WTC11 (cell line): ENCODE measurements around the gene SLC8A2.

ENCODE experiments used
- AFF4 ChIP-seq: sonication (generic); formaldehyde crosslinking; IDR thresholded peaks from 2 replicates; pipeline ENCODE4 v1.8.1; 2023; ENCODE audit warnings: mild to moderate bottlenecking, missing genetic modification reagents, borderline replicate concordance
- CREB1 ChIP-seq: sonication (generic); formaldehyde crosslinking; IDR thresholded peaks from 2 replicates; pipeline ENCODE4 v1.8.0; 2023; ENCODE audit warnings: mild to moderate bottlenecking, missing genetic modification reagents
- HMGXB4 ChIP-seq: sonication (generic); formaldehyde crosslinking; IDR thresholded peaks from 2 replicates; pipeline ENCODE4 v1.8.1; 2023; ENCODE audit warnings: mild to moderate bottlenecking, moderate library complexity, missing genetic modification reagents
- MYBL2 ChIP-seq: sonication (generic); formaldehyde crosslinking; IDR thresholded peaks from 2 replicates; pipeline ENCODE4 v1.8.1; 2023; ENCODE audit warnings: mild to moderate bottlenecking, moderate library complexity, missing genetic modification reagents
- NR2C2 ChIP-seq: sonication (generic); formaldehyde crosslinking; IDR thresholded peaks from 2 replicates; pipeline ENCODE4 v1.8.0; 2022; ENCODE audit warnings: mild to moderate bottlenecking, missing genetic modification reagents
- USF2 ChIP-seq: sonication (generic); formaldehyde crosslinking; IDR thresholded peaks from 2 replicates; pipeline ENCODE4 v1.8.1; 2023; ENCODE audit warnings: mild to moderate bottlenecking, missing genetic modification reagents, moderate library complexity
- ZBTB21 ChIP-seq: sonication (generic); formaldehyde crosslinking; IDR thresholded peaks from 2 replicates; pipeline ENCODE4 v1.8.1; 2023; ENCODE audit warnings: mild to moderate bottlenecking, missing genetic modification reagents, borderline replicate concordance
- ZNF232 ChIP-seq: sonication (generic); formaldehyde crosslinking; IDR thresholded peaks from 2 replicates; pipeline ENCODE4 v1.8.0; 2022; ENCODE audit warnings: mild to moderate bottlenecking, missing genetic modification reagents
- TF ChIP-seq, protein P1 (sequence below): fragments of 200-600 bp; IDR thresholded peaks from 2 replicates; pipeline ENCODE4 v1.8.0; 2022; ENCODE audit warnings: antibody characterized with exemption
- TF ChIP-seq, protein P2 (sequence below): sonication (generic); formaldehyde crosslinking; IDR thresholded peaks from 2 replicates; pipeline ENCODE4 v1.8.0; 2023; ENCODE audit warnings: mild to moderate bottlenecking, missing genetic modification reagents

GRCh38 chr19:47461876-47462275 lies 9.8 kb downstream of the SLC8A2 start:
- TF ChIP-seq, protein P1, sequence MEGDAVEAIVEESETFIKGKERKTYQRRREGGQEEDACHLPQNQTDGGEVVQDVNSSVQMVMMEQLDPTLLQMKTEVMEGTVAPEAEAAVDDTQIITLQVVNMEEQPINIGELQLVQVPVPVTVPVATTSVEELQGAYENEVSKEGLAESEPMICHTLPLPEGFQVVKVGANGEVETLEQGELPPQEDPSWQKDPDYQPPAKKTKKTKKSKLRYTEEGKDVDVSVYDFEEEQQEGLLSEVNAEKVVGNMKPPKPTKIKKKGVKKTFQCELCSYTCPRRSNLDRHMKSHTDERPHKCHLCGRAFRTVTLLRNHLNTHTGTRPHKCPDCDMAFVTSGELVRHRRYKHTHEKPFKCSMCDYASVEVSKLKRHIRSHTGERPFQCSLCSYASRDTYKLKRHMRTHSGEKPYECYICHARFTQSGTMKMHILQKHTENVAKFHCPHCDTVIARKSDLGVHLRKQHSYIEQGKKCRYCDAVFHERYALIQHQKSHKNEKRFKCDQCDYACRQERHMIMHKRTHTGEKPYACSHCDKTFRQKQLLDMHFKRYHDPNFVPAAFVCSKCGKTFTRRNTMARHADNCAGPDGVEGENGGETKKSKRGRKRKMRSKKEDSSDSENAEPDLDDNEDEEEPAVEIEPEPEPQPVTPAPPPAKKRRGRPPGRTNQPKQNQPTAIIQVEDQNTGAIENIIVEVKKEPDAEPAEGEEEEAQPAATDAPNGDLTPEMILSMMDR = no peak
- TF ChIP-seq HMGXB4 = no peak
- no peak for TF ChIP-seq ZNF232 (CRISPR knock-in tag)
- no peak for TF ChIP-seq USF2
- no peak for TF ChIP-seq AFF4 (CRISPR knock-in tag)
- no peak for TF ChIP-seq CREB1 (CRISPR knock-in tag)
- TF ChIP-seq ZBTB21 (CRISPR knock-in tag) = no peak
- TF ChIP-seq NR2C2 (CRISPR knock-in tag) = no peak
- TF ChIP-seq MYBL2 (CRISPR knock-in tag) = no peak
- TF ChIP-seq, protein P2, sequence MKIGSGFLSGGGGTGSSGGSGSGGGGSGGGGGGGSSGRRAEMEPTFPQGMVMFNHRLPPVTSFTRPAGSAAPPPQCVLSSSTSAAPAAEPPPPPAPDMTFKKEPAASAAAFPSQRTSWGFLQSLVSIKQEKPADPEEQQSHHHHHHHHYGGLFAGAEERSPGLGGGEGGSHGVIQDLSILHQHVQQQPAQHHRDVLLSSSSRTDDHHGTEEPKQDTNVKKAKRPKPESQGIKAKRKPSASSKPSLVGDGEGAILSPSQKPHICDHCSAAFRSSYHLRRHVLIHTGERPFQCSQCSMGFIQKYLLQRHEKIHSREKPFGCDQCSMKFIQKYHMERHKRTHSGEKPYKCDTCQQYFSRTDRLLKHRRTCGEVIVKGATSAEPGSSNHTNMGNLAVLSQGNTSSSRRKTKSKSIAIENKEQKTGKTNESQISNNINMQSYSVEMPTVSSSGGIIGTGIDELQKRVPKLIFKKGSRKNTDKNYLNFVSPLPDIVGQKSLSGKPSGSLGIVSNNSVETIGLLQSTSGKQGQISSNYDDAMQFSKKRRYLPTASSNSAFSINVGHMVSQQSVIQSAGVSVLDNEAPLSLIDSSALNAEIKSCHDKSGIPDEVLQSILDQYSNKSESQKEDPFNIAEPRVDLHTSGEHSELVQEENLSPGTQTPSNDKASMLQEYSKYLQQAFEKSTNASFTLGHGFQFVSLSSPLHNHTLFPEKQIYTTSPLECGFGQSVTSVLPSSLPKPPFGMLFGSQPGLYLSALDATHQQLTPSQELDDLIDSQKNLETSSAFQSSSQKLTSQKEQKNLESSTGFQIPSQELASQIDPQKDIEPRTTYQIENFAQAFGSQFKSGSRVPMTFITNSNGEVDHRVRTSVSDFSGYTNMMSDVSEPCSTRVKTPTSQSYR = no peak
